ENCODE measurements around the gene SPTBN5.

Gene SPTBN5

DNA sequence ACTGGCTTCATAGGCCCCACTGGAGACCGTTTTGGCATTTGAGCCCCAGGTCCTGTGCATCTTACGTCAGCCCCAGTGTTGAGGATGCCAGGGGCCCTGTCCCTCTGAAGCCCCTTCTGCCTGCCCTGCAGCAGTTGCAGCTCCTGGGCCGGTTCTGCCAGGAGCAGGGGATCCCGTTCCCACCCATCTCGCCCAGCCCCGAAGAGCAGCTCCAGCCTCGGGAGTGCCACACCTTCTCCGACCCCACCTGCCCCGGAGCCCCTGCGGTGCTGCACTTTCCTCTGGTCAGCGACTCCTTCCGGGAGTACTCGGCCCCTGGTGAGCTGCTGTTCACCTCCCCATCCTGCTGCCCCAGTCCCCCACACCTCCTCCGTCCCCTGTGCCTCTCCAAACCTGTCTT, 46.6 kb downstream of the SPTBN5 start:
- TF ChIP-seq, protein P1, sequence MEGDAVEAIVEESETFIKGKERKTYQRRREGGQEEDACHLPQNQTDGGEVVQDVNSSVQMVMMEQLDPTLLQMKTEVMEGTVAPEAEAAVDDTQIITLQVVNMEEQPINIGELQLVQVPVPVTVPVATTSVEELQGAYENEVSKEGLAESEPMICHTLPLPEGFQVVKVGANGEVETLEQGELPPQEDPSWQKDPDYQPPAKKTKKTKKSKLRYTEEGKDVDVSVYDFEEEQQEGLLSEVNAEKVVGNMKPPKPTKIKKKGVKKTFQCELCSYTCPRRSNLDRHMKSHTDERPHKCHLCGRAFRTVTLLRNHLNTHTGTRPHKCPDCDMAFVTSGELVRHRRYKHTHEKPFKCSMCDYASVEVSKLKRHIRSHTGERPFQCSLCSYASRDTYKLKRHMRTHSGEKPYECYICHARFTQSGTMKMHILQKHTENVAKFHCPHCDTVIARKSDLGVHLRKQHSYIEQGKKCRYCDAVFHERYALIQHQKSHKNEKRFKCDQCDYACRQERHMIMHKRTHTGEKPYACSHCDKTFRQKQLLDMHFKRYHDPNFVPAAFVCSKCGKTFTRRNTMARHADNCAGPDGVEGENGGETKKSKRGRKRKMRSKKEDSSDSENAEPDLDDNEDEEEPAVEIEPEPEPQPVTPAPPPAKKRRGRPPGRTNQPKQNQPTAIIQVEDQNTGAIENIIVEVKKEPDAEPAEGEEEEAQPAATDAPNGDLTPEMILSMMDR (IDR thresholded peaks at IDR 0.05; ENCODE audit: low read length, missing control alignments), result no peak
- DNase-seq (ENCODE audit: low read depth), result no peak
- no peak overlapping the region for H3K4me3 ChIP-seq (replicated peaks; ENCODE audit: low read depth, low read length)

DNA sequence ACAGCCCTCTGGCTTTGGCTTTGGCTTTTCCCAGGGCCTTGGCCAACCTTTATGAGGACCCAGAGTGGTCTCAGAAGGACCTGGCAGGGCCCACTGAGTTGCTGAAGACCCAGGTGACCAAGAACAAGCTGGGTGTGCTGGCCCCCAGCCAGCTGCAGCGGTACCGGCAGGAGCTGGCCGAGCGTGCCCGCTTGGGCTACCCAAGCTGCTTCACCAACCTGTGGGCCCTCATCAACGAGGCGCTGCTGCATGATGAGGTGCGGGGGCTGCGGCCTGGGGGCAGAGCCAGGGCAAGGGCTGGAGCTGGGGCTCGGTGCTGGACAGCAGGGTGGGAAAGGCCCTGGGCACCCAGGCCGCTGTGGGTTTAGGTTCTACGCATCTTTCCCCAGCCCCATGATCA, 49.0 kb downstream of the SPTBN5 start:
- TF ChIP-seq, protein P1 (IDR thresholded peaks at IDR 0.05; ENCODE audit: low read length, missing control alignments), result no peak
- H3K4me3 ChIP-seq (replicated peaks; ENCODE audit: low read depth, low read length), result no peak overlapping the region
- no peak for DNase-seq (ENCODE audit: low read depth)

DNA sequence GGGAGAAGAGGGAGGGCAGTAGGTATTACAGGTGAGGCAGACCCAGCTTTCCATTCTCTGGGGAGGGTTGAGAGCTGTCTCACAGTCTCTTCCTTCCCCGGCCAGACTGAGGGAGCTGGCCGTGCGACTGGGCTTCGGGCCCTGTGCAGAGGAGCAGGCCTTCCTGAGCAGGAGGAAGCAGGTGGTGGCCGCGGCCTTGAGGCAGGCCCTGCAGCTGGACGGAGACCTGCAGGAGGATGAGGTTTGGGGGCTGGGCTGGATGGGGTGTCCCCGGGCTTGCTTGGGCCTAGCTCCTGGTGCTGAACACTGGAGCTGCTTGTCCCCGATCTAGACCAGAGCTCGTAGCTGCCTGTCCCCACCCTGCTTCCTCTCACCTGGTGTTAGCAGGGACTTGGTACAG, 50.3 kb downstream of the SPTBN5 start:
- TF ChIP-seq, protein P1 (IDR thresholded peaks at IDR 0.05; ENCODE audit: low read length, missing control alignments), result no peak
- no peak overlapping the region for H3K4me3 ChIP-seq (replicated peaks; ENCODE audit: low read depth, low read length)
- DNase-seq (ENCODE audit: low read depth), result no peak

DNA sequence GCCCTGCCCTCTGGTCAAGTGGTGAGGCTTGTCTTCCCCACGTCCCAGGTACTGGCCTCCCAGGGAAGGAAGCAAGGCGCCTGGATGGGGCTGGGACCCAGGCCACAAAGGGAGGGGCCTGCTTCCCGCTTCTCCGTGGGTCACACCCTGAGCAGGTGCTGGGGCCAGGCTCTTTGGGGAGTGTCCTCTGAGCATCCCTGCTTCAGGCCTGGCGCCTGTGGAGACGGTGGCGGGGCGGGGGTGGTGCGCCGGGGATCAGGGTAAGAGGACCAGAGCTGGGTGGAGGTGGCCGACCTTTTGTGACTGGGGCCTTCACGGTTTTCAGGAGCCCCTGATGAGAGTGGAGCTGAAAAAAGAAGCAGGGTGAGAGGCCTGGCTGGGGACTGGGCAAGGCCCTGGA, 51.6 kb downstream of the SPTBN5 start:
- TF ChIP-seq, protein P1 (IDR thresholded peaks at IDR 0.05; ENCODE audit: low read length, missing control alignments), result no peak
- no peak for DNase-seq (ENCODE audit: low read depth)
- H3K4me3 ChIP-seq (replicated peaks; ENCODE audit: low read depth, low read length), result no peak overlapping the region

DNA sequence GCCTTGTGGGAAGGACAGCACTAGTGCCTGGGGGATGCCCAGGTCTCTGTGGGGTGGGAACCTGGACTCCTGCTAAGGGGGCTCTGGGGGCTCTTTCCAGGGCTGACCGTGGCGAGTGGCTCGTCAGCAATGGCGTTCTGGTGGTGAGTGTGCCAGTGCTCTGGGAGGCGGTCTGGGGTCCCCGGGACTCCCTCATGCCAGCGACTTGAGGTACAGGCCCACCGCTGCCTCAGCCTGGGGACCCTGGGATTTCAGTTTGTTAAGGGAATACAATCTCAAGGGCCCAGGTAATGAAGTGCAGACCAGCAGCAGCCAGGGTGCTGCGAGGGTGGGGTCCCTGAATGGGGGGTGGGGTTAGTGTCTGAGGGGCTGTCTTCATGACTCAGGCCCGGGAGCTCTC, 52.7 kb downstream of the SPTBN5 start:
- H3K4me3 ChIP-seq (replicated peaks; ENCODE audit: low read depth, low read length), result no peak overlapping the region
- no peak for DNase-seq (ENCODE audit: low read depth)
- TF ChIP-seq, protein P1 (IDR thresholded peaks at IDR 0.05; ENCODE audit: low read length, missing control alignments), result no peak

DNA sequence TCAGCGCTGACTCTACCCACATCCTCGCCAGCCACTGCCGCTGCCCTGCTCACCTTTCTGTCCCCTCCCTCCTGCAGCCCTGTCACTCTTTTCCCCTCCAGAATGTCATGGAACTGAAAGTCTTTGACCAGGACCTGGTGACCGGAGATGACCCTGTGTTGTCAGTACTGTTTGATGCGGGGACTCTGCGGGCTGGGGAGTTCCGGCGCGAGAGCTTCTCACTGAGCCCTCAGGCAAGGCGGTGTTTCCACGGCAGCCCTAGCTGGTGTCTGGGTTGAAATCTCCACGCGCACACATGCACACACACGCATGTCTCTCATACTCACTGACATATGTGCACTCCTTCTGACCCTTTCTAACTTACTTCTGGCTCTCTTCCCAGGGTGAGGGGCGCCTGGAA, 53.2 kb downstream of the SPTBN5 start:
- H3K4me3 ChIP-seq (replicated peaks; ENCODE audit: low read depth, low read length), result no peak overlapping the region
- DNase-seq (ENCODE audit: low read depth), result no peak
- TF ChIP-seq, protein P1 (IDR thresholded peaks at IDR 0.05; ENCODE audit: low read length, missing control alignments), result no peak

DNA sequence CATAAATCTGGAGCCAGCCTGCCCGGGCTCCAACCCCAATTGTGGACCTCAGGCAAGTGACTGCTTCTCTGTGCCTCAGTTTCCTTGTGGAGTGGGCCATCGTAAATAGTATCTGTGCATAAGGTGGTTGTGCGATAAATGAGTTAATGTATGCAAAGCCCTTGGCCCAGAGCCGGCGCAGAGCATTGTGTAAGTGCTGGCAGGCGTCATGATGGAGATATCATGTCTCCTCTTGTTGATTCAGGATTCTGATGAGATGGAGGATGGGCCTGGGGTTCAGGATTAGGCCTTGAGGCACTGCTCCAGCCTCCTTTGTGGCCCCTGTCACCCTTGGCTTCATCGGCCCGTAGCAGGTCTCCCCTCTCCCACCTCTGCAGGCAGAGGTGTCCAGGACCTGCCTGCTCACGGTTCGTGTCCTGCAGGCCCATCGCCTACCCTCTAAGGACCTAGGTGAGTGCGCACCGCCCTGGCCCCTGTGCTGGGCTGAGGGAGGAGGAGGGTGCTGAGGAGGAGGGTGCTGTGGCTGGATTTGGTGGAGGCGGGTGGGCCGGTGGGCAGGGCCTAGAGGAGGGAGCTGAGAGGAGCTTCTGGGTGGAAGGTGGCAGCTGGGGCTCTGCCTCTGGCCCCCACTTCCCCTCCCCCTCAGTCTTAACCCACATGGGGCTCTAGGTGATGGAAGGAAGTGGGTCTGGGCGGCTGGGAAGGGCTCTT, 53.9 kb downstream of the SPTBN5 start:
- H3K4me3 ChIP-seq (replicated peaks; ENCODE audit: low read depth, low read length), result no peak overlapping the region
- no peak for DNase-seq (ENCODE audit: low read depth)
- TF ChIP-seq, protein P1 (IDR thresholded peaks at IDR 0.05; ENCODE audit: low read length, missing control alignments), result no peak

Measured in fibroblast of pulmonary artery (primary cell).